ENCODE measurements around the gene NAALADL1.

The NAALADL1 gene

GRCh38 chr11:65058419-65059054 is at the start of gene NAALADL1:
Gene NAALADL1, minus strand, starts transcription at chr11:65058553. Its CDS starts 32 bp downstream, at chr11:65058521.
- no peak for TF ChIP-seq CTCF (IDR thresholded peaks at IDR 0.05; ENCODE audit: extremely low read depth, insufficient read depth, missing control alignments)
- DNase-seq (ENCODE audit: low spot score): no peak
- in situ Hi-C loops (cut with MboI; ENCODE audit: low pct_unique_long_range_greater_than_20kb, low sequenced_read_pairs, unreplicated experiment): no loop called here

- DNase-seq (ENCODE audit: low spot score): no peak
- TF ChIP-seq CTCF (IDR thresholded peaks at IDR 0.05; ENCODE audit: extremely low read depth, insufficient read depth, missing control alignments): no peak
- in situ Hi-C loops (cut with MboI; ENCODE audit: low pct_unique_long_range_greater_than_20kb, low sequenced_read_pairs, unreplicated experiment): no loop called here
Measured at GRCh38 chr11:65107751-65108468, 49.6 kb upstream of the NAALADL1 start.

GRCh38 chr11:65107078-65107477 is 48.7 kb upstream of the NAALADL1 start:
- in situ Hi-C loops (cut with MboI; ENCODE audit: low pct_unique_long_range_greater_than_20kb, low sequenced_read_pairs, unreplicated experiment): no loop called here
- no peak for TF ChIP-seq CTCF (IDR thresholded peaks at IDR 0.05; ENCODE audit: extremely low read depth, insufficient read depth, missing control alignments)
- DNase-seq (ENCODE audit: low spot score): no peak

GRCh38 chr11:65104628-65105027 is 46.3 kb upstream of the NAALADL1 start:
- DNase-seq (ENCODE audit: low spot score): no peak
- in situ Hi-C loops (cut with MboI; ENCODE audit: low pct_unique_long_range_greater_than_20kb, low sequenced_read_pairs, unreplicated experiment): no loop called here
- no peak for TF ChIP-seq CTCF (IDR thresholded peaks at IDR 0.05; ENCODE audit: extremely low read depth, insufficient read depth, missing control alignments)

- no peak for DNase-seq (ENCODE audit: low spot score)
- in situ Hi-C loops (cut with MboI; ENCODE audit: low pct_unique_long_range_greater_than_20kb, low sequenced_read_pairs, unreplicated experiment): no loop called here
- no peak for TF ChIP-seq CTCF (IDR thresholded peaks at IDR 0.05; ENCODE audit: extremely low read depth, insufficient read depth, missing control alignments)
Measured at GRCh38 chr11:65103476-65103875, 45.1 kb upstream of the NAALADL1 start.

GRCh38 chr11:65102142-65103095 is 44.1 kb upstream of the NAALADL1 start:
- in situ Hi-C loops (cut with MboI; ENCODE audit: low pct_unique_long_range_greater_than_20kb, low sequenced_read_pairs, unreplicated experiment): no loop called here
- DNase-seq (ENCODE audit: low spot score): no peak
- TF ChIP-seq CTCF (IDR thresholded peaks at IDR 0.05; ENCODE audit: extremely low read depth, insufficient read depth, missing control alignments): no peak
